Liver (tissue), 3 donors: ENCODE data around the gene OIT3.

ENCODE experiments used
- CTCF ChIP-seq: fragments of 150-350 bp; IDR thresholded peaks from 2 replicates; pipeline ENCODE4 v1.5.1; 2017; ENCODE audit warnings: improper control_type of control experiment, low read depth, low read length; ENCODE audit not compliant: missing input control
- RAD21 ChIP-seq, 2 donors: IDR thresholded peaks; 2 replicates each; pipeline ENCODE4 v1.6.1; 2016; ENCODE audit warnings: antibody characterized with exemption in 2 of 2, mild to moderate bottlenecking in 2 of 2
- donor health status: healthy.
- donor health status: healthy.

GRCh38 chr10:72852508-72852907 lies 41.0 kb upstream of the OIT3 start:
- TF ChIP-seq CTCF (no peak), RAD21 (IDR thresholded peaks at IDR 0.05) (no peak)
